Tibial nerve (tissue), 4 donors: ENCODE data around the gene GPRC5B. TPM values are rescaled to one million over a fixed set of nuclear protein-coding genes. Genes with fewer than 3 reads are reported as not detected.
A peak's percentile ranks its signal among the peaks of the same experiment; 100 is the strongest.

ENCODE experiments used
- DNase-seq, 2 donors: peaks; one replicate each; pipeline ENCODE4 v3.0.0-alpha.2; 2019; ENCODE audit warnings: low spot score in 2 of 2
- H3K27ac ChIP-seq, 4 donors: fragments of 200-600 bp; sonication (generic) in 3 of 4; one replicate each; pipeline ENCODE4 v1.5.1; 2017 to 2019; ENCODE audit warnings: mild to moderate bottlenecking in 1 of 4
- H3K27me3 ChIP-seq, 2 donors: fragments of 200-600 bp; sonication (generic) in 1 of 2; one replicate each; pipeline versions ENCODE4 v1.5.1 to v1.6.0; 2017 to 2019
- H3K36me3 ChIP-seq, 3 donors: fragments of 200-600 bp; sonication (generic); one replicate each; pipeline ENCODE4 v1.5.1; 2018 to 2019
- H3K4me1 ChIP-seq, 4 donors: fragments of 200-600 bp; sonication (generic) in 3 of 4; one replicate each; pipeline ENCODE4 v1.5.1; 2017 to 2019
- H3K4me3 ChIP-seq, 4 donors: fragments of 200-600 bp; sonication (generic) in 3 of 4; one replicate each; pipeline ENCODE4 v1.5.1; 2017 to 2019; ENCODE audit warnings: mild to moderate bottlenecking in 1 of 4, moderate library complexity in 1 of 4
- H3K9me3 ChIP-seq, 4 donors: fragments of 200-600 bp; sonication (generic) in 3 of 4; one replicate each; pipeline ENCODE4 v1.5.1; 2017 to 2019
- CTCF ChIP-seq, 5 experiments: fragments of 200-600 bp in 3 of 5; fragments of 450-650 bp in 2 of 5; sonication (generic) in 3 of 5; IDR thresholded peaks; one replicate each; pipeline ENCODE4 v1.5.1; 2016 to 2019; ENCODE audit warnings: antibody characterized with exemption in 5 of 5, mild to moderate bottlenecking in 3 of 5, moderate library complexity in 2 of 5
- EP300 ChIP-seq, 2 donors: sonication (generic); formaldehyde crosslinking; IDR thresholded peaks; one replicate each; pipeline ENCODE4 v1.6.1; 2017; ENCODE audit warnings: antibody characterized with exemption in 2 of 2, mild to moderate bottlenecking in 1 of 2
- POLR2A ChIP-seq, 2 donors: fragments of 450-650 bp; IDR thresholded peaks; one replicate each; pipeline ENCODE4 v1.6.1; 2017; ENCODE audit warnings: antibody characterized with exemption in 2 of 2, mild to moderate bottlenecking in 2 of 2, moderate library complexity in 2 of 2
- WGBS, 2 donors: methylation state at CpG; one replicate each; pipeline ENCODE4 v1.1.5; 2018; 5-methylcytosine and 5-hydroxymethylcytosine counted together
- total RNA-seq, 4 donors: library from RNA; depleted of rRNA; stranded (reverse); fragments of >200 nt; gene quantifications; one replicate each; pipeline ENCODE4 v1.1.0, GENCODE V29; 2016

The GPRC5B gene
- total RNA-seq, 4 donors from 2014 or later: 68.4 to 116 (median 101) TPM

- H3K9me3 ChIP-seq: no peaks in the 10 kb centered on the region
- H3K36me3 ChIP-seq: peaks cover 0 to 4% (median 0%) of the 10 kb centered on the region in 3 donors
- peaks cover 0 to 47% (median 12%) of the 10 kb centered on the region in 4 donors for H3K4me1 ChIP-seq
- WGBS, 2 donors: 61 to 75% methylated on average over 13 of the region's 13 CpGs
- no peak for DNase-seq
- no peak overlapping the region for H3K4me3 ChIP-seq
- H3K27me3 ChIP-seq: peaks cover 0 to 15% of the 10 kb centered on the region in 2 donors
- H3K27ac ChIP-seq: peak overlapping the region in 1 of 4 donors; percentile 37
- no peak for TF ChIP-seq EP300 (IDR thresholded peaks at IDR 0.05)
- no peak for TF ChIP-seq POLR2A (IDR thresholded peaks at IDR 0.05)
- TF ChIP-seq CTCF (IDR thresholded peaks at IDR 0.05): no peak
These were observed 5.3 kb downstream of the GPRC5B start for GRCh38 chr16:19879241-19879792.

GRCh38 chr16:19878757-19879156 is 5.9 kb downstream of the GPRC5B start:
- Histone ChIP-seq H3K27ac (peak overlapping the region in 1 of 4 donors; percentile 52), H3K27me3 (peaks cover 0 to 9% of the 10 kb centered on the region in 2 donors), H3K36me3 (peaks cover 0 to 4% (median 0%) of the 10 kb centered on the region in 3 donors), H3K9me3 (no peaks in the 10 kb centered on the region), H3K4me1 (peaks cover 0 to 48% (median 9%) of the 10 kb centered on the region in 4 donors), H3K4me3 (no peak overlapping the region)
- no peak for DNase-seq
- WGBS, 2 donors: 81 to 82% methylated on average over 8 to 11 of the region's 11 CpGs
- TF ChIP-seq POLR2A (IDR thresholded peaks at IDR 0.05): no peak
- no peak for TF ChIP-seq EP300 (IDR thresholded peaks at IDR 0.05)
- no peak for TF ChIP-seq CTCF (IDR thresholded peaks at IDR 0.05)

GRCh38 chr16:19876501-19877059 is 8.1 kb downstream of the GPRC5B start:
- H3K36me3 ChIP-seq: peaks cover 0 to 16% (median 0%) of the 10 kb centered on the region in 3 donors
- no peak for TF ChIP-seq EP300 (IDR thresholded peaks at IDR 0.05)
- TF ChIP-seq CTCF (IDR thresholded peaks at IDR 0.05): no peak
- TF ChIP-seq POLR2A (IDR thresholded peaks at IDR 0.05): no peak
- H3K27me3 ChIP-seq: no peaks in the 10 kb centered on the region
- no peak for DNase-seq
- peak overlapping the region in 2 of 4 donors; percentile 50 to 64 for H3K27ac ChIP-seq
- H3K9me3 ChIP-seq: no peaks in the 10 kb centered on the region
- peaks cover 0 to 27% (median 3%) of the 10 kb centered on the region in 4 donors for H3K4me1 ChIP-seq
- H3K4me3 ChIP-seq: no peak overlapping the region
- 72 to 87% methylated on average over 9 to 10 of the region's 10 CpGs for WGBS, 2 donors

DNA sequence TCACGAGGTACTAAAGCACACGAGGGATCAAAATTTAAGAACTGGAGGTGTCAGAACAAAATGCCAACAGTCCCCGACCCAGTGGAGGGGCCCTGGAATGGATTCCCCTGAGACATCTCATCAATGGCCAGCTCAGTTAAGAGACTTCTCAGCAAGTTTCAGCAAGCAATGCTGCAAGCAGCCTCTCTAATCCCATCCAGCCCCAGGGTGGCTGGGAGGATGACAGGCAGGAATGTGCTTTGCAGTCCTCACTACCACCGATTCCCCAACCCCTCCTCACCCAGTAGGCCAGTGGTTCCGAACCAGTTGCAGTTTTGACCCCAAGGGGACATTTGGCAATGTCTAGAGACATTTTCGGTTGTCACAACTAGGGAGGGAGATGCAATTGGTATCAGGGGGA is 8.7 kb downstream of the GPRC5B start:
- H3K27me3 ChIP-seq: no peaks in the 10 kb centered on the region
- WGBS, 2 donors: 75 to 80% methylated on average over 6 of the region's 6 CpGs
- no peak overlapping the region for H3K4me3 ChIP-seq
- peaks cover 0 to 27% (median 3%) of the 10 kb centered on the region in 4 donors for H3K4me1 ChIP-seq
- H3K27ac ChIP-seq: peak overlapping the region in 1 of 4 donors; percentile 50
- no peak for DNase-seq
- TF ChIP-seq POLR2A (IDR thresholded peaks at IDR 0.05) (no peak), CTCF (IDR thresholded peaks at IDR 0.05) (no peak), EP300 (IDR thresholded peaks at IDR 0.05) (no peak)
- peaks cover 0 to 22% (median 0%) of the 10 kb centered on the region in 3 donors for H3K36me3 ChIP-seq
- no peaks in the 10 kb centered on the region for H3K9me3 ChIP-seq

DNA sequence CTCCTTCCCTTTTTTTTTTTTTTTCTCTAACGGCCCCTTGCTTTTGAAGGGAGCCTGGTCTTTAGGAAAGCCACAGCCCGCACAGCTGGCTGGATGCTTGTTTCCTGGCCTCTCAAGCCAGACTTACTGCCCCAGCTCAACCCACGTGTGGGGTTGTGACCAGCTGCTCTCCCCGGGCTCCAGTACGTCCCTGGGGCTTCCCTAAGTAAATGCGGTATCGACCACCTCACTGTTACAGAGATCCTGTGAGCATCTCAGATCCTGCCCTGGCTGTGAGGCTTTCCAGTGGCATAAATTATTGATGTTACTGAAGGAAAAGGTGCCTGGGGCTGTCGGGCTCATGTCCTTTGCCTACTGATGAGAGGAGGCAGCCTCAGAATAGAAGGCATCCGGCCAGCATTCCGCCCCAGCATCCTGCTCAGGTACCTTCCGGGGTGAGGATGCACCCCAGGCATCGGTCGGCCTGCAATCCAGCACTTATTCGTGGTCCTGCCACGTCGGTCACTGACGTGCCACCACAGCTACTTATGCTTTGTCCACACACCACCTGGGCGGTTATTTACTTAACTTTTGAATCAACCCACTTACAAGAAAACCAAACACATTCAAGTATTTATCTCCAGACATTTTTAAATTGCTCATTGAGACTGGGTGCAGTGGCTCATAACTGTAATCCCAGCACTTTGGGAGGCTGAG is 9.6 kb downstream of the GPRC5B start:
- Histone ChIP-seq H3K36me3 (peaks cover 0 to 31% (median 0%) of the 10 kb centered on the region in 3 donors), H3K4me3 (no peak overlapping the region), H3K27me3 (no peaks in the 10 kb centered on the region), H3K27ac (peak overlapping the region in 2 of 4 donors; percentile 14 to 22), H3K4me1 (peaks cover 0 to 27% (median 3%) of the 10 kb centered on the region in 4 donors), H3K9me3 (no peaks in the 10 kb centered on the region)
- no peak for TF ChIP-seq EP300 (IDR thresholded peaks at IDR 0.05)
- no peak for TF ChIP-seq CTCF (IDR thresholded peaks at IDR 0.05)
- no peak for TF ChIP-seq POLR2A (IDR thresholded peaks at IDR 0.05)
- WGBS, 2 donors: 64 to 69% methylated on average over 17 to 18 of the region's 18 CpGs
- DNase-seq: no peak
